ENCODE results near the gene SCYL2.
"Not testable (repeated sequence)": the region's sequence is repeated elsewhere in the genome, so short reads cannot be mapped to it uniquely, and the experiment has no call there.

Gene SCYL2

DNA sequence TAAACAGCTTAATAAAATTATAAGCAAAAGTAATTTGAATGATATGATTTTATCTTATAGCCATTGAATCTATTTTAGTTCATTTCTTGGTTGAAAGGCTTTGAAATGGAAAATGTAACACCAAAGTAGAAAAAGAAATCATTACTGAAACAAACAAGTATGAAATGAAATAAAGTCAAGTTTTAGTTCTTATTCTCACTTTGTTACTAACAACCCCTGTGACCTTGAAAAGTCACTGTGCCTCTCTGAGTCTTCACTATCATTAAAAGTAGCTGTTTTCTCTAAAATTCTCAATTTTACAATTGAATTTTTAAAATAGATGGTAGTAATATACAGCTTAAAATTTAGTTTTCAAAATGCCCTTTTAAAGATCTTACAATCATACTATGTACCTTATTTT lies 57.5 kb downstream of the SCYL2 start:
- no peak for DNase-seq (ENCODE audit: low read depth)

DNA sequence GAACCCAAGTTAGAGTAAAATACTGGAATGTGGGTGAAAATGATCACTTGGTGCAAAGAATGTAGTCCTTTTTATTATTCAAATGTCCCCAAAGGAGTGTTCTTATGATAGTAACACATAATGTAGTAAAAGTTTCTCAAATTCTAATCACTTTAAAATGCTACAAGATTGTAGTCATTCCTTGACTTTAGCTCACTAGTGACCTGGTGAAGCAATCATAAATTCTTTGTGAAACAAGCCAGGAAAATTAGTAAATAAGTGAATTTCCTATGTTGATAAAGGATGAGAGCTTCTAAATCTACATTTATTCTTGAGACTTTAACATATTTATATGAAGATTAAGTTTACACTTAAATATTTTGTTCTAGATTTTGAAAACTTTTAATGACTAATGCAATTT lies 59.2 kb downstream of the SCYL2 start:
- no peak for DNase-seq (ENCODE audit: low read depth)

DNA sequence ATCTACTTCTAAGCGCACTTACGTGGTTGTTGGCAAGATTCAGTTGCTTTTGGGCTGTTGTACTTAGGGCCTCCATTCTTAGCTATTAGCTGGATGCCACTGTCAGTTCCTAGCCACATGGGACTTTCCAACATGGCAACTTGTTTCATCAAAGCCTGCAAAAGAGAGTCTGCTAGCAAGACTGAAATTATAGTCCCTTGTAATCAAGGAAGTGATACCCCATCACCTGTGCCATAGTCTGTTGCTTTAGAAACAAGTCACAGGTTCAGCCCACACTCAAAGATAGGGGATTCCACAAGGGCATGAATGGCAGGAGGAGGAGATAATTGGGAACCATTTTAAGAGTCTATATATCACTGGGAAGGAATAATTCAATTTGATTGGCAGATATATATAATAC lies 62.8 kb downstream of the SCYL2 start:
- no peak for DNase-seq (ENCODE audit: low read depth)

DNA sequence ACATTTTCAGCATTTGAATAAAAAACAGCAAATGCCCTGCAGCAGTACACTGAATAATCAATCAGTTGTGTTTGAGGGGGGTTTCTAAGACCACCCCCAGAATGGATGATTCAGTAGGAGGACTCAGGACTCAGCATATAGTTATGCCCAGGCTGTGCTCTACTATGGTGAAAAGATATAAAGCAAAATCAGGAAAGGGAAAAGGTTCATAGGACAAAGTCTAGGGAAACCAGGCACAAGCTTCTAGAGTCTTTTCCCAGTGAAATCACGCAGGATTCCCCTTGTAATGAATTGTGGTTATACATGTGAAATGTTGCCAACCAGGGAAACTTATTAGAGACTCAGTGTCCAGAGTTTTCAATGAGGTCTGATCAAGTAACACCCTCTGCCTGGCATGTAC lies 64.9 kb downstream of the SCYL2 start:
- no peak for DNase-seq (ENCODE audit: low read depth)

DNA sequence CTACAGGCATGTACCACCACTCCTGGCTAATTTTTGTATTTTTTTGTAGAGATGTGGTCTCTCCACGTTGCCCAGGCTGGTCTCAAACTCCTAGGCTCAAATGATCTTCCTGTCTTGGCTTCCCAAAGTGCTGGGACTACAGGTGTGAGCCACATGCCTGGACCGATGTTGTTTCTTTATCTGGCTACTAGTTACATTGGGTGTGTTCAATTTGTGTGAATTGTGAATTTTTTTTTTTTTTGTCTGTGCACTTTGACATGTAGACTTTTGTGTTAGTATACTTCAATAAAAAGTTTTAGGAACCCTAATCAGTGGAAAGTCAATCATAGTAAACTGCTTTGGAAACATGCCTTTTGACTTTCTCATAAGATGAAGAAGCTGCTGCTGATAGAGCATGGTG lies 65.9 kb downstream of the SCYL2 start:
- DNase-seq (ENCODE audit: low read depth), result no peak

DNA sequence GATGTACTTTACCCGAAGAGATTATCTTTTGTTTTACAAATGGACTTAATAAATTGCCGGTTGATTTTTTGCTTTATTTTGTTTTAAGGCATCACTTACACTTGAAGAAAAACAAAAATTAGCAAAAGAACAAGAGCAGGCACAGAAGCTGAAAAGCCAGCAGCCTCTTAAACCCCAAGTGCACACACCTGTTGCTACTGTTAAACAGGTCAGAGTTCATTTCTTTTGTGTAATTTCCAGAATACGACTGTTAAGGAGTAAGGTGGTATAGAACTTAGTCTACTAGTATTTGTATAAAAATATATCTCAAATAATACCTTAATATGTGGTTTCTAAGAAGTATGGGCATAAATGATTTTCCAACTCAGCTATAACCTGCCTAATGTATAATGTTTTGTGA lies 70.3 kb downstream of the SCYL2 start:
- DNase-seq (ENCODE audit: low read depth), result no peak

DNA sequence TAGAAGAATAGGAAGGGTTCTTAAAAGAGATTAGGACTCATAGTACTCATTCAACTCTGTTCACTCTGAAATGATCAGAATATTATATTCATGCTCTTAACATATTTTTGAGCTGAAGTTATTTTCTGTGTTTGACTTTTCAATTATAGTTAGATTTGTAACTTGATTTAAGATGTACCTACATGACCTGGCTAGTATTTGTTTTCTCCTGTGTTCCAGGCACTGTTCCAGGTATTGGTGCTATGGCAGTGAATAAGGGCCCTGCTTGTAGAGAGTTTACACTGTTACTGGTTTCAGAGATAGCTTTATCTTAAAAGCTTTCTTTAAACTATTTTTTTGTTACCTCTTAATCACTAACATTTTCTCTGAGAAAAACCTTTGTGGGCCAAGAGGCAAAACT lies 70.8 kb downstream of the SCYL2 start:
- DNase-seq (ENCODE audit: low read depth), result no peak

DNA sequence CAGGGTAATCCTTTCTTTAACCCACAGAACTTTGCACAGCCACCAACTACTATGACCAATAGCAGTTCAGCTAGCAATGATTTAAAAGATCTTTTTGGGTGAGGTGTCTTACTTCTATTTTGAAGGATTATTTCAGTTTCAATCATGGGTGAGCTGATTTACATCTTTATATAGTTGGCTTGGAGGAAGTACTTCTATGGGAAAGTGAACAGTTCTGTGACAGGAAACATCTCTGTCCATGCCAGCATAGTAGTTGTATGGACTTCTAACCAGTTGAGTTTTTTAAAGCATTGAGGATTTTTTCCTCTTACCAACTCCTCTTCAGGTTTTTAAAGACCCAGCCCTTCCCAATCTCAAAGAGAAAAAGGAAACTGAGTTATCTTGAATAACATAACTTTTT lies 72.1 kb downstream of the SCYL2 start:
- DNase-seq (ENCODE audit: low read depth), result no peak

DNA sequence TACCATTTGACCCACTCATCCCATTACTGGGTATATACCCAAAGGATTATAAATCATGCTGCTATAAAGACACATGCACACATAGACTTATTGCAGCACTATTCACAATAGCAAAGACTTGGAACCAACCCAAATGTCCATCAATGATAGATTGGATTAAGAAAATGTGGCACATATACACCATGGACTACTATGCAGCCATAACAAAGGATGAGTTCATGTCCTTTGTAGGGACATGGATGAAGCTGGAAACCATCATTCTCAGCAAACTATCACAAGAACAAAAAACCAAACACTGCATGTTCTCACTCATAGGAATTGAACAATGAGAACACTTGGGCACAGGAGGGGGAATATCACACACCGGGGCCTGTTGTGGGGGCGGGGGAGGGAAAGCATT lies 75.9 kb downstream of the SCYL2 start:
- not testable (repeated sequence) for DNase-seq (ENCODE audit: low read depth)

DNA sequence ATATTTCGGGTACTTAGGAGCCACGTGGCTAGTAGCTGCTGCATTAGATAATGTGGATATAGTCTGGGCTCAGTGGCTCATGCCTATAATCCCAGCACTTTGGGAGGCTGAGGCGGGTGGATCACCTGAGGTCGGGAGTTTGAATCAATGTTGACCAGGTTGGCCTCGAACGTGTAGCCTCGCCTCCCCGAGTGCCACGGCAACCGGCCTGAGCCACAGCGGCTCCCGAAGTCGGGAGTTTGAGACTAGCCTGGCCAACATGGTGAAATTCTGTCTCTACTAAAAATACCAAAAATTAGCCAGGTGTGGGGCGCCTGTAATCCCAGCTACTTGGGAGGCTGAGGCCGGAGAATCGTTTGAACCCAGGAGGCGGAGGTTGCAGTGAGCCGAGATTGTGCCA lies 77.4 kb downstream of the SCYL2 start:
- not testable (repeated sequence) for DNase-seq (ENCODE audit: low read depth)

DNA sequence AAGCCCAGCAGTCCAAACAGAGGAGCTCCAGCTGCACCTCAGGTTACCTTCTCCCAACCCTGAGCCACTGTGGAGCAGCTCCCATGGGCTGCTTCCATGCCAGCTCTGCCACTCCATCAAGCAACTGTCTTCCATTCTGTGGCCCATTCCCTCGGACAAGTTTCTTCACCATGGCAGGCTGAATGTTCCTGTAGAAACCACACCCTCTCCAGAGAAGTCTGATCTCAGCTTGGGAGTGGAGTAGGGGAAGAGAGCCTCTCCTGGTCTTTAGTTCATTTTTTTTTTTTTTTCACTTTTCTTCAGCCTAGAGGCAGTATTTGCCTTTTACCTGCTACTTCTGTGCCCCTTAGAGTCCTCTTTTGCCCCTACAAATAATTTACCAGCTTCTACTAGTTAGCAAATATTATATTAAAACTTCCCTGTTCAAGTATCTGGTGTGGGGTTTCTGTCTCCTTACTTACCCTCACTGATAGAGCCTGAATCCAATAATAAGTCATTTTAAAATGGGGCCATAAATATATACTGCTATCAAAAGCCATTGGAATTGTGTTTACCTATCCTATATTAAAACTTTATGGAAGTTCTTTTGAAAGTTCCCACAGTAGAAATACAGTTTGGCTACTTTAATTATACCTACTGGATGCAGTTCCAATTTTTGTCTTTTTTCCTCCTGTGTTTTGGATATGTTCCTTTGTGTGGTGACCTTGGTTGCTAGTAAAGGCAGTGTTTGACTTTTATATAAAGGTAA lies 78.2 kb downstream of the SCYL2 start:
- no peak for DNase-seq (ENCODE audit: low read depth)

DNA sequence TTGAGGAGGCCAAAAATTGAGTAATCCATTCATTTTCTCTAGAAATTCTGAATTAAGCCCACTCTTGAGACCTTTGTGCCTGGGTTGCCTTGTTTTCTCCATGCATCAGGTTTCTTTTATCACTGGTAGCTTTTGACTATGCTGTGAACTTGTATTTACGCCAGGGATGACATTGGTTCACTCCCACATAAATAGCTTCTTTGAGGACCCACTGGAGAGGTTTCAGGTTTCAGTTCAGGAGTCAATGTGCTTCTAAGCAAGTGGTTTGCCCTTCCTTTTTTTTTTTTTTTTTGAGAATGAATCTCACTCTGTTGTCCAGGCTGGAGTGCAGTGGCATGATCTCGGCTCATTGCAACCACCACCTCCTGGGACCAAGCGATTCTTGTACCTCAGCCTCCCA lies 79.7 kb downstream of the SCYL2 start:
- DNase-seq (ENCODE audit: low read depth), result peak; percentile 21

DNA sequence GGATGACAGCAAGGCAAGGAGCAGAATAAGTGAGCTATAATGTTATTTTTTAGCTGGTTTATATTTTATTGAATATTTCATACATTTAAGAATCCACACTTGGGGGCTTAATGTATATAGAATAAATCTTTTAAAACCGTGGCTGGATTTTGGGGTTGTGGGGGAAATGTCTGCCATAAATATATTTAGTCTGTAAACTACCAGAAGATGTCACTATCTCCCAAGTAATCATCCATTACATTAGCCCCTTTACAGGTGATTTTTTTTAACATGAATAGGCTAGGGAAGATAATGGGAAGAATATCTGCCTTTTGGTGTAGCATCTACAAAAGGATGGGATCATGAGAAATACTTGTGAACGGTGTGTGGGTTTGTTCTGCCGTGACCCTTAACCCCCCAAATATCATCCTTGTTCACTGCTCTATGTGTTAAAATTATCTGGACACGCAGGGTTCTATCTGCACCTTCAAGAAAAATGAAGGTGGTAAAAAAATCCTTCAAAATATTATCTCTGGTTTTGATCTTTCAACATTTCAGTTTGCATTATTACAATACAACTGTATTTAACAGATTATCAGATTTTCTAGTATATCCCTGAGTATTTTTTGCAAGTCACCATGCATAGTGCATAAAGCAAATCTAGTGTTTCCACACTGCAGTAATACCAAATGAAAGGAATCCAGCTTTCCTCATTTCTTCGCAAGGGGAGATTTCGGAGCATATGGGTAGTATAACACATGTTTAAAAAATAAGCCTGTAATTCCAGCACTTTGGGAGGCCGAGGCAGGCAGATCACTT lies 81.9 kb downstream of the SCYL2 start:
- peak; percentile 40 for DNase-seq (ENCODE audit: low read depth)

DNA sequence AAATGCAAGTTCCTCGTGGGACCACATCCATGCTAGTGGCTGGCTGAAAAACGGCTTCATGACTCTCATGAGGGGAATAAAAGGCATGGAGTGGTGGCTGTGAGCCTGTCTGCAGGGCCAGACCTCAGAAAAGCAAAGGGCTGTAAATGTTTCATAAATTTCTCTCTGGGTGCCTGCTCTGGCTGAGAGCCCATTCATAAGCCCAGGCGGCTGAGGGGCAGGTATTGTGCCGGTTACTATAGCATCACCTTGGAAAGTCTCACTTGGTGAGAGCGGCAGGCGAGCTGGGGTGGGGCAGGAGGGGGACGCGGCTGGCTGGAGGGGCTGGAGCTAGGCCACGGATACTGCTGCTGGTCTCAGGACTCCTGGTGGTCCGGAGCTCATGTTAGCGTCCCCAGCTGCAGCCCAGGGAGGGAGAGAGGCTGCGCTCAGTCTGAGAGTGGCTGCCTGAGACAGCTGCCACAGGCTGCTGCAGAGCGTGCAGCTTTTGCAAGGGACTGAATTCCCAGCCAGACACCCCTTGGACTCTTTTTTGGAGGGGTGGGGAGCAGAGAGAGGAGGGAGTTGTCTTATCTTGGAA lies 89.8 kb downstream of the SCYL2 start, which contains the start of gene SLC17A8:
TSS of gene SLC17A8 (plus strand) at position 431 of the 580 bp plus-strand sequence. CDS start 318 bp downstream, outside the sequence.
- no peak for DNase-seq (ENCODE audit: low read depth)

DNA sequence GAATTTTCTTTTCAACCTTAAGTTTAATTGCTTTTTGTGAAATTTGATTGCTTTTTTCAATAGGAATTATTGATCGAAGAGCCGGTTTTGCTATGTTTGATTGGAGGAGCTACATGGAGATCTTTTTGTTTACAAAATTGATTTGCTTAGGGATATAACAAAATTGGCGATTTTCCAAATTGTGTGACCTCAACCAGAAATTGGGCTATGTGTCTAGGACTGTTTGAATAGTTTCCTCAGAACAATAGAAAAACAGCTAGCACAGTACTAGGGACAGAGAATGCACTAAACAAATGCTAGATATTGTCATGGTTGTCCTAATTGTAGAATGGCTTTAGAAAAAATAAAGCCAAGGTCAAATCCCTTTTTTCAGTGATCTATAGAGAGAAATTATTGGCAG lies 92.3 kb downstream of the SCYL2 start:
- DNase-seq (ENCODE audit: low read depth), result no peak

DNA sequence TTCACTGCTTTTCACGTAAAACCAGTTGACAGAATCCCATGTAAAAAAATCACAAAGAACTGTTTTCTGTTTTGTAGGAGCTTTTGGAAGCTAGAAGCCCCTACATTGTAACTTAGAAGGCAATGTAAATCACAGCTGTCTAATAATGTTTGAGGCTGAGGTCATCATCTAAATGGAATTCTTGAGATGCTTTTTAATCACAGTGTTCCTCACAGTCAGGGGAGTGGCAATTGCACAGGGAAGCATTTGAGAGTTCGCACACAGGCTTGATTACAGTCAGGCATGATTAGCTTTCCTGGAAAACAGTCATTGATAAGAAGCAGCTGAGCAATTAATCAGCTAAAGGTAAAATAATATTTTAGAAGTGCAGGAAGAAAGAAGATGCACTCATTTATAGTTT lies 92.8 kb downstream of the SCYL2 start:
- peak; percentile 46 for DNase-seq (ENCODE audit: low read depth)

DNA sequence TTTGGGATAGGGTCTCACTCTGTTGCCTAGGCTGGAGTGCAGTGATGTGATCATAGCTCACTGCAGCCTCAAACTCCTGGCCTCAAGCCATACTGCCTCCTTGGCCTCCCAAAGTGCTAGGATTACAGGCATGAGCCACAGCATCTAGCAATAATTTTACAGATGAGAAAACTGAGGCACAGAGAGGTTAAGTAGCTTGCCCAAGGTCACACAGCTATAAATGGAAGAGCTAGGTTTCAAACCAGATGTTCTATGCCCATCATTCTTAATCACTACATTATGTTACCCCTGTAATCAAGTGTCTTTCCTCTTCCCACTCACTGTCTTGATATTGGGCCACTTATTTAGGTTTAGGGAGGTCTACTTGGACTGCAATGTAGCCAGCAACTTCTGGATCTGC lies 93.5 kb downstream of the SCYL2 start:
- no peak for DNase-seq (ENCODE audit: low read depth)

DNA sequence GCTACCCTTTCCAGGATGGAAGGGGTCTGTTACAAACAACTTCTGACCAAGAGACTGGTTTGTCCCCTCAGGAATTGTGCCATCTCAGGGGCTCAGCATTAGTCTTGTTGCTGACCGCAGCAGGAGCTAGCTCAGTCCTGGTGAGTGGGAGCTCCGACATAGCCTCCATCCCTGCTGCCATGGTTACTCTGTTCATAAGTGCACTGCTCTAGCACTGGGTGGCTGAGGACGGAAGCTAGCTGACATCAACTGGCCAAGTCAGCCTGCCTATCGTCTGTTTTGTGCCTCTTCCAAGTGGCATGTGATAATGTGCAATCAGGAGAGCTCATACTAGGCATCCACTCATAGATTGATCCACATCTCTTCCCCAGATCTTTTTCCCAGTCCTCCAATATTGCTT lies 97.3 kb downstream of the SCYL2 start:
- no peak for DNase-seq (ENCODE audit: low read depth)

DNA sequence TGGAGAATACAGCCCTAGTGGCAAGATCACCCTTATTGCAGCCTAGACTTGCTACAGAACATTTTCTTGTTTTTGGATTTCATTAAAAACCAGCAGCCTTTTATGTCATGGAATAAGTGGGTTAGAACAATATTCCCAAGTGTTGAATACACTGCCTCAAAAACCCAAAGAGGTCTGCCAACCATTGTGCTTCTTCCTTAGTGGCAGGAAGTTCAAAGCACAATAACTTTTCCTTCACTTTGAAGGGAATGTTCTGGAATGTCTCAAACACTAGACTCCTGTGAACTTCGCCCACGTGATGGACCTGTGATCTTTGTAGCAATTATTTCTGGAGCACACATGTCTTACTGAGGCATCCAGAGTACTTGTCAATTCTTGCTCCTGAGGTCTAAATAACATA lies 98.4 kb downstream of the SCYL2 start:
- no peak for DNase-seq (ENCODE audit: low read depth)

DNA sequence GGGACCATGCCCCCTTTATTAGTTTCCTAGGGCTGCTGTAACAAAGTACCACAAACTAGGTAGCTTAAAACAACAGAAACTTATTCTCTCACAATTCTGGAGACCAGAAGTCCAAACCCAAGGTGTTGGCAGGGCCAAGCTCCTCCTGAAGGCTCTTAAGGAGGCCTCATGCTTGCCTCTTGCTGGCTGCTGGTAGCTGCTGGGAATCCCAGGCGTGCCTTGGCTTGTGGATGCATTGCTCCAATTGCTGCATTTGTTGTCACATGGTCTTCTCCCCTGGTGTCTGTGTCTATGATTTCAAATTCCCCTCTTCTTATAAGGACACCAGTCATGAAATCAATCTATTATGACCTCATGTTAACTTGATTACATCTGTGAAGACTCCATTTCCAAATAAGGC lies 101.1 kb downstream of the SCYL2 start:
- DNase-seq (ENCODE audit: low read depth), result no peak

DNA sequence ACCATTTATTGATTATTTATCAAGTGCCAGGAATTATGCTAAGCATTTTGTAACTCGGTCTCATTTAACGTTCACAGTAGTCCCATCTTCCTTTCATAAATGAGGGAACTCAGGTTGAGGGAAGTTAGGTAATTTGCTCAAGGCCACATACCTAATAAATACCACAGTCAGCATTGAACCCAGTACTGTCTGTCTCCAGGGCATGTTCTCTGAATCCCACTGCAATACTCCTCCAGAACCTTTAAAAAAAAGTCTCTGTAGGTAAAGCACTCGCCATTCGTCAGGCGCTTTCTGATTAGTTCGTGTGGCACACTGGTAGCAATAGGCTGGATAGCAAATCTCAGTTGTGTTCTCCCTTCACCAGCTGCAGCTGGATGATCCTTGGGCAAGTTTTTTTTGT lies 104.2 kb downstream of the SCYL2 start:
- no peak for DNase-seq (ENCODE audit: low read depth)

DNA sequence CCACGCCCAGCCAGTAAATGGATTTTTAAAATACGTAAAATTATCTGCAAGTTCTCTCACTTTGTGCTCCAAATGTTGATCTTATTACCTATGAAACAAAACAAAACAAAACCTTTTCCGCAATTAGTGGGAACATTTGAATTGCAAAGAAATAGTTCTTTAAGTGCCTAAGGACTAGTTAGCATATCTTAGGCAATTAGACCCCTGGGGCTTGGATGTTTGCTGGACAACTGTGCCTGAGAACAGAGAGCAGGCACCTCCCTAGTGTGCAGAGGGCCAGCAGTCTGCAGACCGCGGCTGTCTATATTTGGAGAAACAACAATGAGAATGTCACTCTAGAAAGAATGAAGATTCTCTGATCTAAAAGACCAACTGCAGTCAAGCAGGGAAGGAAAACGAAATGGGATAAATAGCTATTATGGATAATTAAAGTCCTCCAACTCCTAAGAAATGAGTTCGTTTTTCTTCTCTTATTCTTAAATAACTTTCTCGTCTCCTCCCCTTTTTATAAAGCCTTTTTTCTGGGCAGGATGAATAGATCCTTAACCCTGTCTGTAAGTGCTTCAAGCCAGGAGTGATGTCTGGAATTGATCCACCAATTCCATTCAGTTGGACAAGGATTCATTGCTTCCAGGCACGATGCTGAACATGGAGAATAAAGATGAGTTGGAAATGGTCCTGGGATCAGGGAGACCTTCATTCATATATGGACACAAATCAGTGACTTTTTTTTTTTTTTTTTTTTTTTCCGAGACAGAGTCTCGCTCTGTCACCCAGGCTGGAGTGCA lies 106.1 kb downstream of the SCYL2 start:
- DNase-seq (ENCODE audit: low read depth), result peak; percentile 11

Data from EH (cell line).